HG02870 (cell line): ENCODE measurements around the gene CNTNAP2.

Experiments used
- ATAC-seq: cut with Tn5 transposase; IDR thresholded peaks from one replicate; pipeline ENCODE4 v1.9.1; 2021; ENCODE audit warnings: mild to moderate bottlenecking, moderate library complexity; ENCODE audit not compliant: unreplicated experiment

CNTNAP2 gene

GRCh38 chr7:148153616-148154284, 2037.1 kb downstream of the CNTNAP2 start:
- no peak for ATAC-seq

DNA sequence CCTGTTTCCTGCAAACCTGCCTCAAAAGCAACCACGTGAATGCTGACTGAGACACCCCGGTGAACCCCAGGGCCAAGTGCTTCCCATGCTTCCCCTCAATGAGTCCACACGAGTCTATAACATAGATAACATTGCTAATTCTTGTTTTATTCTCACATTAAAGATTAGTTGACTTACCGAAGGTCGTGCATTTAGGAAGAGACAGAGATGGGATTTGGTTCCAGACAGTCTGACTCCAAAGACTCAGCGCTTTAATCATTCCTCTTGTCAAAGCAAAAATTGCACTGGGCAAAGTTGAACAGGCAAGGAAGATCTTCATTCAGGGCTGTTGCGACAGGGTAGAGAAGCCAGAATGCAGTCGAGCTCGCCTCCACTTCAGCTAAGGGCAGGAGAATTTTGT, 2038.4 kb downstream of the CNTNAP2 start:
- no peak for ATAC-seq

GRCh38 chr7:148155826-148156225, 2039.2 kb downstream of the CNTNAP2 start:
- no peak for ATAC-seq

GRCh38 chr7:148156233-148156632, 2039.6 kb downstream of the CNTNAP2 start:
- ATAC-seq = no peak

- ATAC-seq = no peak
These were observed 2042.7 kb downstream of the CNTNAP2 start for GRCh38 chr7:148159331-148159730.

GRCh38 chr7:148161776-148162175, 2045.2 kb downstream of the CNTNAP2 start:
- no peak for ATAC-seq

- ATAC-seq = no peak
These were observed 2046.2 kb downstream of the CNTNAP2 start for GRCh38 chr7:148162808-148163207.

DNA sequence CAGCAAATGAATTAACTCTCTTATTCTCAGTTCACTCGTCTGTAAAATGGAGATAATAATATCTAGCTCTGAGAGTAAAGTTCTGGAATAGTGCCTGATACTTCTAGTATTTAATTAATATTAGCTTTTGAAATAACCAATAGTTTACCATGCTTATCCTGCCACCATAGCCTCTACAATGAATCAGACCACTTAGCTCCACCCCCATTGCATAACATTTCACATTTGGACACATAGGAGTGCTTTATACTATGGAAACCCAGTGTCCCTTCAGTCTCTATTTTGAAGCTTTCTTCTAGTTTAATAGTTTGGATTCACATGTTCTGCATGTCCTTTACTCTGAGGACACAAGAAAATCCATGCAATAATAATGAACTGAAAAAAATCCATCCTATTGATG, 2046.6 kb downstream of the CNTNAP2 start:
- ATAC-seq = no peak

DNA sequence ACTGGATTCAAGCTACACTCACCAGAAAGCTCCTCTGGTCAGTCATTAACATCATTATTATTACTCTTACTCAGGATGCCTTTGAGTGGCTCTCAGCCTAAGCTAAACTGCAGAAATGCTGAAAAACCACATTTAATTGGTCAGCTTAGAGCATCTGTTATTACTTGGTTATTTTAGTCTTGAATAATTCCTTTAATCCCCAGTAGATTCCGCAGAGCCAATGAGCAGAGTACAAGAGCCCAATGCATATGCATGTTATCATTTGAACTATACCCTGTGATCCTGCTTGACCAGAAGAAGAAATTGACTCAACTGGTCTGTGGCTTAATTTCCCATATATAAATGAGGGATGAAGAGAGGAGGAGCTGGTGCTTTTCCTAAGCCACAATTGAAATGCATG, 2056.3 kb downstream of the CNTNAP2 start:
- ATAC-seq = no peak

DNA sequence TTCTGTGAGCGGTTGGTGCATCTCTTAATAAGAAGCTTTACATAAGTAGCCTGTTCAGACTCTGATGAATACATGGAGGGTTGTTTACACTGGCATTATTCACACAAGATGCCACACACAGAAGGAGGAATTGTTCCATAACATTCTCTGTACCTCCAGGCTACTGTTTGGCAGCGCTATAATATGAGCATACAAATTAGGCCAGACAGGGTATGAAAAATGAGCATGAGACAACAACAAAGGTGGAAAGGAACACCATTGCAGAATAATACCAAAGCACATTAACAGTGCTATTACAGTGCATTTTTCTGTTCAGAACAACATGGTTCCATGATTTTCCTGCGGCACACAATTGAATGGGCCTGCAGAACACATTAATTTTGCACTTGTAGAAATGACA, 2056.8 kb downstream of the CNTNAP2 start:
- ATAC-seq = no peak

GRCh38 chr7:148174376-148174775, 2057.8 kb downstream of the CNTNAP2 start:
- ATAC-seq = no peak

GRCh38 chr7:148175512-148175911, 2058.9 kb downstream of the CNTNAP2 start:
- ATAC-seq = no peak

DNA sequence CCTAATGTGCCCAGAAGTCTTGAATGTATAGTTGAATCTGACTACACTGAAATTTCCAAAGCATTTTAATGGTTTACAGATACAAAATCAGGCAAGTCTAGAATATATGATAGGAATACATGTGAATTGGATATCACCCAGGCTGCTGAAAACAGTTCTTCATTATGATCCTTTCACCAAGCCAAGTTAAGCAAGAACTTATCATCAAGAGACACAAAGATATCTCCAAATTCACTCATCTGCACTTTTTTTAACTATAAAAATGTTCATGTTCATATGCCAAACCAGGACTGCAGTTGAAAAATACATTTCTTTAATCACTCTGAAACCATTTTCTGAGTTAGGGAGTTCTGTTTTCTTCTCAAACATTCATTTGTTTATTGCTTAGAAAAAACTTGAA, 2061.4 kb downstream of the CNTNAP2 start:
- ATAC-seq = no peak

DNA sequence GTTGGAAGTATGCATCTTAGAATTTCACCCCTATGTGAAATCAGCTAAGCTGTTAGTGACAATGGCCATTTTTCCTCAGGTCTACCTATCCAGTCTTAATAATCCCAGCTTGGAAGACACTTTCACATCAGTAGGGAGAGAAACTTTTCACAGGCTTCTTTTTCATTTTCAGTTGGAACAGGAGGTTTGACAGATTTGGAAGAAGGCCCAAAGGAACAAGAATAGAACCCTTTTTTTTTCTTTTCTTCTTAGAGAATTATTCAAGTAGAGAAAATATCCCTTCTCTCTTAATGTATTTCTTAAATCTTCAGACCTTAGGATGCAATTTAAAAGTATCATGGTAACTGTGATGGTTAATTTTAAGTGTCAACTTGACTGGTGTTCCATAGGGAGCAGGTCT, 2063.5 kb downstream of the CNTNAP2 start:
- ATAC-seq = no peak

- ATAC-seq = no peak
These were observed 2065.7 kb downstream of the CNTNAP2 start for GRCh38 chr7:148182264-148182663.

DNA sequence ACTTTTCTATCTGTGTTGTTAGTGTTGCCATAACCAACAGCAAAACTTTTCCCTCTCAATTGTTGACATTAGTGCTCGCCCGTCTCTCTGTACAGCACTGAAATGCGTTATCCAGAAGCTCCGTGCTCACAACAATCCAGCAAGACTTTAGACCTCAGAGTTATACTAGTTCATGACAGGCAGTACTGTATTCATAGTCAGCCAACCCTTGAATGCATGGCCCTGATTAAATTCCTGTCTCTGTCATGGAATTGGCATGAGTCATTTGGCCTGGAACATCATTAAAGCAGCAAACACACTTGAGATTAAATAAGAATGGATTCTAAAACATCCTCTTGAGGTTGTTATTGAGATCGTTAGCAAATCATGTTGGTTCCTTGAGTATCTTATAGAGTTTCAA, 2068.4 kb downstream of the CNTNAP2 start:
- ATAC-seq = no peak

DNA sequence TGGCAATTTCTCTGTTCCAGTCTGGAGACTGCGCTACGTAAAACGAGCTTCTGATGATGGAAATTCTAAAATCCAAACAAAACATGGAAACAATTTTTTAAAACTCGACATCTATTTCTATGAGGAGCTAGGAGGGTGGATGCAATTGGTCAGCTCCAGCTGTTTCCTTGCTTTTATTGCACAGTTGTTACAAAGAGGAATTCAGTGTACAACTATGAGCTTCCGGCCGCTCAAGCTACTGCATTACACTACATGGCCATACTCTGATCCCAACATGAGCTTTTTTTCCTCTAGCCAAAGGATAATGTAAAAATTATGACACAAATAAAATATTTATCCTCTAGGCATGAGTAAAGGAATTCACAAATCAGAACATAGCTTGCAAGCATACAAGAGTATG, 2070.9 kb downstream of the CNTNAP2 start:
- no peak for ATAC-seq

GRCh38 chr7:148191391-148192065, 2074.9 kb downstream of the CNTNAP2 start:
- no peak for ATAC-seq

- ATAC-seq = no peak
These were observed 2075.9 kb downstream of the CNTNAP2 start for GRCh38 chr7:148192491-148192890.

- no peak for ATAC-seq
These were observed 2085.4 kb downstream of the CNTNAP2 start for GRCh38 chr7:148201992-148202391.

GRCh38 chr7:148204639-148205304, 2088.2 kb downstream of the CNTNAP2 start:
- ATAC-seq = no peak

GRCh38 chr7:148209643-148210190, 2093.1 kb downstream of the CNTNAP2 start:
- ATAC-seq = no peak
